Thyroid gland (tissue), 4 donors: ENCODE results near the gene SLCO3A1. TPM values are rescaled to one million over a fixed set of nuclear protein-coding genes. Genes with fewer than 3 reads are reported as not detected.

ENCODE experiments used
- DNase-seq, 2 donors: peaks; one replicate each; pipeline ENCODE4 v3.0.0-alpha.2; 2019
- H3K27ac ChIP-seq, 3 donors: fragments of 200-600 bp; sonication (generic); 1 replicate in 2 of 3; 2 replicates in 1 of 3; pipeline ENCODE4 v1.5.1; 2016 to 2019; ENCODE audit warnings: mild to moderate bottlenecking in 1 of 3, moderate library complexity in 1 of 3
- H3K27me3 ChIP-seq: fragments of 200-600 bp; sonication (generic); one replicate; pipeline ENCODE4 v1.5.1; 2019
- H3K36me3 ChIP-seq, 2 donors: fragments of 200-600 bp; sonication (generic); one replicate each; pipeline ENCODE4 v1.5.1; 2016 to 2019
- H3K4me1 ChIP-seq, 2 donors: fragments of 200-600 bp; sonication (generic); one replicate each; pipeline ENCODE4 v1.5.1; 2017 to 2019
- H3K4me3 ChIP-seq, 3 donors: fragments of 200-600 bp; sonication (generic); replicated peaks in 1 of 3; 1 replicate in 2 of 3; 2 replicates in 1 of 3; pipeline ENCODE4 v1.5.1; 2016; ENCODE audit warnings: mild to moderate bottlenecking in 1 of 3
- H3K9me3 ChIP-seq: fragments of 200-600 bp; sonication (generic); one replicate; pipeline ENCODE4 v1.5.1; 2017
- POLR2A ChIP-seq, 2 donors: fragments of 450-650 bp; IDR thresholded peaks; one replicate each; pipeline ENCODE4 v1.6.1; 2017; ENCODE audit warnings: antibody characterized with exemption in 2 of 2, mild to moderate bottlenecking in 2 of 2, moderate library complexity in 1 of 2
- WGBS, 2 donors: methylation state at CpG; one replicate each; pipeline ENCODE4 v1.1.5; 2017; 5-methylcytosine and 5-hydroxymethylcytosine counted together
- intact Hi-C: fragments of 100-400 bp; cut with DNase I; formaldehyde crosslinking; loops from one replicate; pipeline ENCODE4 v1.15.1; 2023
- total RNA-seq, 4 donors: library from RNA; depleted of rRNA; stranded (reverse); fragments of >200 nt; gene quantifications; one replicate each; pipeline ENCODE4 v1.2.3, GENCODE V29; 2016
- TF ChIP-seq, protein P1 (sequence below), 6 experiments: fragments of 200-600 bp in 3 of 6; fragments of 450-650 bp in 3 of 6; sonication (generic) in 3 of 6; IDR thresholded peaks; one replicate each; pipeline ENCODE4 v1.5.1; 2016 to 2019; ENCODE audit warnings: antibody characterized with exemption in 6 of 6, mild to moderate bottlenecking in 2 of 6, inconsistent platforms in 1 of 6, moderate library complexity in 1 of 6

Gene SLCO3A1
- total RNA-seq, 4 donors from 2014 or later, result 23.3 to 31.4 (median 28.0) TPM

DNA sequence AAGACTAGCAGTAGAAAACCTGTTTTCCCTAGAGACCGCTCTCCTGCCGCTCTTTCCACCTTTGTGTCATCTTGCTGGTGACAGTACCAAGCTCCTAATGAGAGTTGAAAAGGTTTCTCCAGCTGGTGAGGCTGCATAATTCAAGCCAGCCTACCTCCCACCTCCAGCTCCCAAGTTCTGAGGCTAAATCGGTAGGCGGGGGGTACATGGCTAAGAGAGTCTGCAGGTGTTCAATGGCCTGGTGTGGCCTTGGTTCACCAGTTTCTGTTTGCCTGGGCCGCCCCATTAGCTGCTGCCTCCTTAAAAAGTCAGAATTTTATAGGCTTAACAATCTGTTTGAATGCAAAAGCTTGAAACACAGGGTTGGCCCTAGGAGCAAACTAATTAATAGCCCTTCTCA lies 262.8 kb downstream of the SLCO3A1 start:
- H3K9me3 ChIP-seq, result no peaks in the 10 kb centered on the region
- peaks cover 0 to 8% of the 10 kb centered on the region in 2 donors for H3K36me3 ChIP-seq
- no peak for TF ChIP-seq POLR2A (IDR thresholded peaks at IDR 0.05)
- DNase-seq, result no peak
- H3K4me1 ChIP-seq, result no peaks in the 10 kb centered on the region
- H3K27ac ChIP-seq, result no peak overlapping the region
- no peak overlapping the region for H3K4me3 ChIP-seq
- WGBS, 2 donors, result 96 to 98% methylated on average over 5 of the region's 5 CpGs
- H3K27me3 ChIP-seq, result no peaks in the 10 kb centered on the region
- intact Hi-C loops, result no loop called here

DNA sequence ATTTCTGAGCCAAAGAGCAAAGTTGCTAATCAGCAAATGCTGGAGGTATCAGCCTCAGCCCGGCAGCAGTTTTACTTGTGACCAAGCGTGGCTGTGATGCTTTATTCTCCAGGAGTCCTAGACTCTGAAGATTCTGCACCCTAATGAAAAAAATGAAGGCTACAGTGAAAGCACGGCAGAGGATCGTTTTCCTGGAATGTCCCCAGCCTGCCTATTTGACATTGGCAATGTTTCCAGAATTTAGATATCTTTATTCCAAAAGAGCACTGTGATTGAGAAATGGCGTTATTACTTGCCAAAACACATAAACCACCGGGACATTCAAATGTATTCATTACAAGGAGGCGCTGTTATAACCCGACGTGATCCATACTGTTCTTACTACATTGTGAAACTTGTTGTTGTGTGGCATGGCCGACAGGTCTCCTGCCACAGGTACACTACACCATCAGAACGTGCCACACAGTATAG lies 263.8 kb downstream of the SLCO3A1 start:
- intact Hi-C loops, result no loop called here
- WGBS, 2 donors, result 77 to 78% methylated on average over 11 of the region's 11 CpGs
- H3K27ac ChIP-seq, result no peak overlapping the region

DNA sequence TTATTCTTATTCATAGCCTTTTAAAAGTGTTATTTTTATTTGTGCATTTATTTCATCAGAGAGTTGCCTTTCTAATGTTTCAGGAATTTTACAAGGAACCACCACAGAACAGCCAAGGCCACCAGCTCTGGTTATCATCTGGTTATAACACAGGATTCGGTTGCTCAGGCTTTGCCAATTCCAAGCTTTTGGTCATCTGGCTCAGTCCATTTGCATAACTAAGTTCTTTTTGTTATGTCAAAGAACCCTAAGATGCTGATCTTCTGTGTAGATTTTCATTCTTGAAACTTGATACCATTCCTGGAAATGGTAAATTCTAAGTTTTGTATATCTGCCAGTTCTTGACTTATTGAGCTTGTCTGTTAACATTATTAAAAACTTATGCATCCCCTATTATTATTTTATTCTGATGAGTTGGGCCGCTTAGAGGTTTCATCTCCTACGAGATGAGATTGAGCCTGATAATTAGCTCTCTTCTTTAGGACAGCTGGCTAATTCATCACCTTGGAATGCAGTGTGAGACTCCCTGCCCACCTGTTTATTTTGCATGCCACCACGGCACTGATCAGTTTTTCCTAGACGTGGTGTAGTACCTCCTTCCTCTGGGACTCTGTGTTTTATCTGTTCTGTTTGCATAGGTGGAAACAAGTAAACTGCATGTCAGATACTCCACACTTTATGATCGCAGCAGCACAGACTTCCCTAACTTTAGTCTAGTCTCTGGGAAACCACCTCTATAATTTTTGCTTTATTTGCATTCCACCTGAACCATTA lies 264.8 kb downstream of the SLCO3A1 start:
- TF ChIP-seq POLR2A (IDR thresholded peaks at IDR 0.05), result no peak
- TF ChIP-seq, protein P1, sequence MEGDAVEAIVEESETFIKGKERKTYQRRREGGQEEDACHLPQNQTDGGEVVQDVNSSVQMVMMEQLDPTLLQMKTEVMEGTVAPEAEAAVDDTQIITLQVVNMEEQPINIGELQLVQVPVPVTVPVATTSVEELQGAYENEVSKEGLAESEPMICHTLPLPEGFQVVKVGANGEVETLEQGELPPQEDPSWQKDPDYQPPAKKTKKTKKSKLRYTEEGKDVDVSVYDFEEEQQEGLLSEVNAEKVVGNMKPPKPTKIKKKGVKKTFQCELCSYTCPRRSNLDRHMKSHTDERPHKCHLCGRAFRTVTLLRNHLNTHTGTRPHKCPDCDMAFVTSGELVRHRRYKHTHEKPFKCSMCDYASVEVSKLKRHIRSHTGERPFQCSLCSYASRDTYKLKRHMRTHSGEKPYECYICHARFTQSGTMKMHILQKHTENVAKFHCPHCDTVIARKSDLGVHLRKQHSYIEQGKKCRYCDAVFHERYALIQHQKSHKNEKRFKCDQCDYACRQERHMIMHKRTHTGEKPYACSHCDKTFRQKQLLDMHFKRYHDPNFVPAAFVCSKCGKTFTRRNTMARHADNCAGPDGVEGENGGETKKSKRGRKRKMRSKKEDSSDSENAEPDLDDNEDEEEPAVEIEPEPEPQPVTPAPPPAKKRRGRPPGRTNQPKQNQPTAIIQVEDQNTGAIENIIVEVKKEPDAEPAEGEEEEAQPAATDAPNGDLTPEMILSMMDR (IDR thresholded peaks at IDR 0.05), result no peak
- intact Hi-C loops, result no loop called here
- WGBS, 2 donors, result 72 to 77% methylated on average over 6 of the region's 6 CpGs

More for the DNA sequence above, 263.8 kb downstream of the SLCO3A1 start:
- no peak for DNase-seq
- no peaks in the 10 kb centered on the region for H3K4me1 ChIP-seq
- H3K4me3 ChIP-seq, result no peak overlapping the region
- H3K36me3 ChIP-seq, result peaks cover 7 to 12% of the 10 kb centered on the region in 2 donors
- H3K9me3 ChIP-seq, result no peaks in the 10 kb centered on the region
- no peak for TF ChIP-seq POLR2A (IDR thresholded peaks at IDR 0.05)
- TF ChIP-seq, protein P1 (IDR thresholded peaks at IDR 0.05), result no peak
- no peaks in the 10 kb centered on the region for H3K27me3 ChIP-seq

DNA sequence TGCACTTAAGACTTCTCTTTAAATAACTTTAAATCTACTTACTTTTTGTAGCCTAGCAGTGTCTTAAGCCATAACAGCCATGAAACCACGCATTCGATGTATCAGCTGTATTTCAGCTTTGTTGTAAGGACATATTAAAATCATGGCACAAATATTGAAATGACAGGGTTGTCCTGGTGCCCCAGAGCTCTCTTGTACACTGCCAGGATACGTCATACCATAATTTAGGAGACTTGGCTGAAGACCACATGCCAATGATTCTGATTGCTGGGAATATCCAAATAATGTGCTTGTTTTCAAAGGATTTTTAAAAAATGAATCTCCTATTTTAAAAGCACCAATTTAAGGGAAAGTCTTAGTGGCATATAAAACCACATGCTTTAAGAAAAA lies 265.4 kb downstream of the SLCO3A1 start:
- no peak overlapping the region for H3K4me3 ChIP-seq
- intact Hi-C loops, result no loop called here
- no peaks in the 10 kb centered on the region for H3K27me3 ChIP-seq
- no peak overlapping the region for H3K27ac ChIP-seq
- H3K36me3 ChIP-seq, result peaks cover 7 to 14% of the 10 kb centered on the region in 2 donors
- H3K4me1 ChIP-seq, result no peaks in the 10 kb centered on the region
- TF ChIP-seq, protein P1 (IDR thresholded peaks at IDR 0.05), result no peak
- no peak for TF ChIP-seq POLR2A (IDR thresholded peaks at IDR 0.05)
- no peaks in the 10 kb centered on the region for H3K9me3 ChIP-seq
- WGBS, 2 donors, result 94 to 98% methylated on average over 3 of the region's 3 CpGs
- DNase-seq, result no peak

More for the DNA sequence above, 264.8 kb downstream of the SLCO3A1 start:
- no peak for DNase-seq
- H3K27me3 ChIP-seq, result no peaks in the 10 kb centered on the region
- no peaks in the 10 kb centered on the region for H3K4me1 ChIP-seq
- H3K4me3 ChIP-seq, result no peak overlapping the region
- no peak overlapping the region for H3K27ac ChIP-seq
- H3K36me3 ChIP-seq, result peaks cover 7 to 14% of the 10 kb centered on the region in 2 donors
- no peaks in the 10 kb centered on the region for H3K9me3 ChIP-seq

DNA sequence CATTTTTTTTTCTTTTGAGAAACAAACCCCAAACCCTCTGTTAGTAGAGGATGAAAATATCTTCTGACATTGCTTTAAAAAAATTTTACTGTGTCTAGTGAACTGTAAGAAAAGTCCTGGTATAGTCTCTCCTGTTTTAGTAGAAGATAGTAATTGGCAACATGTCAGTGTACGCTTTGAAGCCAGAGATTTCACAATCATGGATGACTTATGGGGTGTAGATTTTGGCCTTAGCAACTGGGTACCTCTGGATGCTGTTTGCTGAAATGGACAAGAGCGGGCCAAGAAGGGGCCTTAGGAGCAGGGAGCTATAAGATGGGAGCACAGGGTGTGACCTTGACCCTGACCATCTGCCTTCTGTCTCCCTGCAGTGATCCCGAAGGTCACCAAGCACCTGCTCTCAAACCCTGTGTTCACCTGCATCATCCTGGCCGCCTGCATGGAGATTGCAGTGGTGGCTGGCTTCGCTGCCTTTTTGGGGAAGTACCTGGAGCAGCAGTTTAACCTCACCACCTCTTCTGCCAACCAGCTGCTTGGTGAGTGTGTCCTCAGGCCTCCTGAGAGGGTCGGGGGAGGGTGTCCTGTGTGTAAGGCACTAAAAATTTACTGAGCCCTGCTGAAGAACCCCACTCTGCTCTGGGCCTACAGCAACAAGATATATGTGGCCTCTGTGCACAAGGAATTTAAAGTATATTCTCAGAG lies 266.7 kb downstream of the SLCO3A1 start:
- DNase-seq, result peak in 1 of 2 donors; percentile 3
- intact Hi-C loops, result no loop called here
- no peak for TF ChIP-seq POLR2A (IDR thresholded peaks at IDR 0.05)
- TF ChIP-seq, protein P1 (IDR thresholded peaks at IDR 0.05), result no peak

More for the DNA sequence above, 266.7 kb downstream of the SLCO3A1 start:
- Histone ChIP-seq H3K9me3 (no peaks in the 10 kb centered on the region), H3K27ac (no peak overlapping the region), H3K36me3 (peaks cover 7 to 14% of the 10 kb centered on the region in 2 donors), H3K27me3 (no peaks in the 10 kb centered on the region), H3K4me1 (no peaks in the 10 kb centered on the region), H3K4me3 (no peak overlapping the region)
- 68 to 87% methylated on average over 3 to 6 of the region's 6 CpGs for WGBS, 2 donors
